A673 (cell line): ENCODE data around the gene KXD1.

Experiments
- EZH2 ChIP-seq: fragments of 200-600 bp; sonication (generic); IDR thresholded peaks from 2 replicates; pipeline ENCODE4 v1.6.1; 2017; ENCODE audit warnings: borderline replicate concordance, low read depth, mild to moderate bottlenecking, mixed read lengths, antibody characterized with exemption, low read length; ENCODE audit not compliant: poor library complexity, severe bottlenecking
- TF ChIP-seq, protein P1 (sequence below): fragments of 300-800, 200-600 bp; sonication (generic); conservative IDR thresholded peaks from 2 replicates; pipeline ENCODE4 v1.5.1; 2017; ENCODE audit warnings: low read depth, mild to moderate bottlenecking, antibody characterized with exemption, low read length, moderate library complexity, mixed read lengths

DNA sequence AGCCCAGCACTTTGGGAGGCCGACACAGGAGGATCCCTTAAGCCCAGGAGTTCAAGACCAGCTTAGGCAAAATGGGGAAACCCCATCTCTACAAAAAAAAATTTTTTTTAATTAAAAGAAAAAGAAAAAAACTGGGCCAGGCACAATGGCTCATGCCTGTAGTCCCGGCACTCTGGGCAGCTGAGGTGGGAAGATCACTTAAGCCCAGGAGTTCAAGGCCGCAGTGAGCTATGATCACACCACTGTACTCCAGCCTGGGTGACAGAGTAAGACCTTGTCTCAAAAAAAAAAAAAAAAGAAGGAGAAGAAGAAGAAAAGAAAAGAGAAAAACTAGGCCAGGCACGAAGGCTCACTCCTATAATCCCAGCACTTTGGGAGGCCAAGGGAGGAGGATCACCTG lies 40.1 kb upstream of the KXD1 start:
- TF ChIP-seq, protein P1, sequence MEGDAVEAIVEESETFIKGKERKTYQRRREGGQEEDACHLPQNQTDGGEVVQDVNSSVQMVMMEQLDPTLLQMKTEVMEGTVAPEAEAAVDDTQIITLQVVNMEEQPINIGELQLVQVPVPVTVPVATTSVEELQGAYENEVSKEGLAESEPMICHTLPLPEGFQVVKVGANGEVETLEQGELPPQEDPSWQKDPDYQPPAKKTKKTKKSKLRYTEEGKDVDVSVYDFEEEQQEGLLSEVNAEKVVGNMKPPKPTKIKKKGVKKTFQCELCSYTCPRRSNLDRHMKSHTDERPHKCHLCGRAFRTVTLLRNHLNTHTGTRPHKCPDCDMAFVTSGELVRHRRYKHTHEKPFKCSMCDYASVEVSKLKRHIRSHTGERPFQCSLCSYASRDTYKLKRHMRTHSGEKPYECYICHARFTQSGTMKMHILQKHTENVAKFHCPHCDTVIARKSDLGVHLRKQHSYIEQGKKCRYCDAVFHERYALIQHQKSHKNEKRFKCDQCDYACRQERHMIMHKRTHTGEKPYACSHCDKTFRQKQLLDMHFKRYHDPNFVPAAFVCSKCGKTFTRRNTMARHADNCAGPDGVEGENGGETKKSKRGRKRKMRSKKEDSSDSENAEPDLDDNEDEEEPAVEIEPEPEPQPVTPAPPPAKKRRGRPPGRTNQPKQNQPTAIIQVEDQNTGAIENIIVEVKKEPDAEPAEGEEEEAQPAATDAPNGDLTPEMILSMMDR = no peak
- no peak for TF ChIP-seq EZH2
